ENCODE measurements around the gene IQGAP3. TPM values are rescaled to one million over a fixed set of nuclear protein-coding genes. Genes with fewer than 3 reads are reported as not detected.

IQGAP3 gene
- total and polyA plus RNA-seq, 3 experiments from 2014 or later, result 4.4 to 4.7 TPM; not detected in 1

DNA sequence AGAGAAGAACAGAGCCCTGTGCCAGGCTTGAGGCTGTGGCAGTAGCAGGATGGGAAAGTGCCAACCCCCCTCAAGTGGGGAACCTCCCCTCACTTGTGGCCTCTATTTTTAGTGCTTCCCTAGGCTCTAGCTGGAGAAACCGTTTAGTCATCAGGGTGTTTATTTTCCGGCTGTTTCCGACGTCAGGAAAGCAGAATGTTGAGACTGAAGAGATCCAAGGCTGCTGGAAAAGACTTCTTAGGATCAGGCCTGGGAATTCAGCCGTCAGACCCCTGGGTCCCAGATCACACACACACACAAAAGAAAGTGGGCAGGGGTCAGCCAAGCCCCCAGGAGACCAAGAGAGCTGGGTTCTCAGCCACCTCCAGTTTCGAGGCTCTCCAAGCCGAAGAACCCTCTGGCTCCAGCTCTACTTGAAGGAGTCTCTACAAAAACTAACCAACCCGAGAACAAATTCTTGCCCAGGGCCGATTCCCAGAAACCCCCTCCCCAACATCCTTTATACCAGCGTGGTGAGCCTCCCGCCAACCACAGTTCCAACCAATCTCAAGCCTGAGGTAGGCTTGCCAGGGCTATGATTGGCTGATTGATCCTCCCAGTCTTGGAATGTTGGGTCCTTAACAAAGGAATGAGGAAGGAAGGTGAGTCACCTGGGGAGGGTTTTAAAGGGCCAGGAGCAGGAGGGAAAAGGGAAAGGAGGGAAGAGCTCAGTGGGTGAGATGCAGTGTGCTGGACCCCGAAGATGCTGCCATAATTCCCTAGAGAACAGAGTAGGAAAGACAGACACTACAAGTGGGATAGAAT is 69.3 kb downstream of the IQGAP3 start:
- Histone ChIP-seq H3K27me3 (ENCODE audit: insufficient read depth, low read length, poor library complexity, severe bottlenecking) (no peaks in the 10 kb centered on the region), H3K4me3 (ENCODE audit: low read length) (peak overlapping the region; percentile 79), H3K36me3 (ENCODE audit: insufficient read depth, low read length) (no peaks in the 10 kb centered on the region), H3K27ac (ENCODE audit: low read depth, low read length) (peak overlapping the region; percentile 95), H3K9me3 (ENCODE audit: low read length) (no peaks in the 10 kb centered on the region), H3K4me1 (ENCODE audit: insufficient read depth, low read length) (peaks cover 69% of the 10 kb centered on the region)
- peak overlapping the region in 6 of 7 donors; percentile 12 to 98 (median 69) for H3K4me3 Mint-ChIP-seq
- H3K4me1 Mint-ChIP-seq, result peaks cover 69 to 73% (median 71%) of the 10 kb centered on the region in 3 donors
- POLR2A ChIA-PET, result interaction anchor here (0.5 to 2.7 kb wide), 4 partner anchors 22 to 143 kb away, joined by 3 to 29 read pairs (median 14); no protein-coding TSS in a partner anchor
- peaks cover 0 to 14% (median 0%) of the 10 kb centered on the region in 3 donors for H3K36me3 Mint-ChIP-seq
- no peak for DNase-seq
- H3K27ac Mint-ChIP-seq, result peak overlapping the region; percentile 98 to 100 (median 99)
- peaks cover 0 to 7% of the 10 kb centered on the region in 2 donors for H3K27me3 Mint-ChIP-seq
- CTCF ChIA-PET, result interaction anchor here (2.4 to 13.1 kb wide), 3 partner anchors 13 to 58 kb away, joined by 10 to 177 read pairs (median 62); no protein-coding TSS in a partner anchor
- peaks cover 0 to 2% (median 0%) of the 10 kb centered on the region in 5 donors for H3K9me3 Mint-ChIP-seq

DNA sequence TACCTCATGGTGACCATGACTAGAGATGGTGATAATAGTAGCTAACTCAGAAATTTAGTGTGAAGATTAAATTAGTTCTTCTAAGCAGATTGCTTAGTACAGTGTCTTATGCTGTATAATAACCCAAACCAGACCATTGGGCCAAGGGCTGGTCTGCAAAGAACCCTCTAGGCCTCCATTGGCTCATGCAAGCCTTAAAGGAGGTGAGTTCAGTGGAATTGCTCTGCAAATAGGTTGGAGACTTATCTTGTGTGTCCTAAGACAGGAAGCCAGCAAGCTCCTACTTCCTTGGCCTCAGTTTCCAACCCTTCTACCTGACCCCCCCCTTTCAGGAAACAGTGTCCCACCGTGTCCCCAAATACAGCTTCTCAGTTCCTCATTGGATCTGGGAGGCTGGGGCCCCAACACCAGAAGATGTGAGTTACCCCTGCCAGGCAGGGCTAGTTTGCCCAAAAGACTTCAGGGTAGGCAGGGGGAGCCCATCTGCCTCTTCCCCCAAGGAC is 69.9 kb downstream of the IQGAP3 start:
- H3K4me3 ChIP-seq (ENCODE audit: low read length), result peak overlapping the region; percentile 79
- H3K36me3 Mint-ChIP-seq, result peaks cover 0 to 17% (median 0%) of the 10 kb centered on the region in 3 donors
- peaks cover 70 to 73% (median 72%) of the 10 kb centered on the region in 3 donors for H3K4me1 Mint-ChIP-seq
- peaks cover 0 to 7% of the 10 kb centered on the region in 2 donors for H3K27me3 Mint-ChIP-seq
- ChIA-PET CTCF (interaction anchor here (1.3 to 13.1 kb wide), 10 partner anchors 8 to 122 kb away, joined by 5 to 177 read pairs (median 6); no protein-coding TSS in a partner anchor), POLR2A (interaction anchor here (1.2 to 2.7 kb wide), 3 partner anchors 22 to 80 kb away, joined by 4 to 29 read pairs (median 15); no protein-coding TSS in a partner anchor)
- peaks cover 70% of the 10 kb centered on the region for H3K4me1 ChIP-seq (ENCODE audit: insufficient read depth, low read length)
- peak overlapping the region; percentile 95 for H3K27ac ChIP-seq (ENCODE audit: low read depth, low read length)
- H3K36me3 ChIP-seq (ENCODE audit: insufficient read depth, low read length), result no peaks in the 10 kb centered on the region
- H3K9me3 Mint-ChIP-seq, result peaks cover 0 to 2% (median 0%) of the 10 kb centered on the region in 5 donors
- H3K27me3 ChIP-seq (ENCODE audit: insufficient read depth, low read length, poor library complexity, severe bottlenecking), result no peaks in the 10 kb centered on the region
- DNase-seq, result no peak
- H3K9me3 ChIP-seq (ENCODE audit: low read length), result no peaks in the 10 kb centered on the region
- H3K4me3 Mint-ChIP-seq, result peak overlapping the region; percentile 79 to 98 (median 82)
- H3K27ac Mint-ChIP-seq, result peak overlapping the region; percentile 97 to 100 (median 99)

DNA sequence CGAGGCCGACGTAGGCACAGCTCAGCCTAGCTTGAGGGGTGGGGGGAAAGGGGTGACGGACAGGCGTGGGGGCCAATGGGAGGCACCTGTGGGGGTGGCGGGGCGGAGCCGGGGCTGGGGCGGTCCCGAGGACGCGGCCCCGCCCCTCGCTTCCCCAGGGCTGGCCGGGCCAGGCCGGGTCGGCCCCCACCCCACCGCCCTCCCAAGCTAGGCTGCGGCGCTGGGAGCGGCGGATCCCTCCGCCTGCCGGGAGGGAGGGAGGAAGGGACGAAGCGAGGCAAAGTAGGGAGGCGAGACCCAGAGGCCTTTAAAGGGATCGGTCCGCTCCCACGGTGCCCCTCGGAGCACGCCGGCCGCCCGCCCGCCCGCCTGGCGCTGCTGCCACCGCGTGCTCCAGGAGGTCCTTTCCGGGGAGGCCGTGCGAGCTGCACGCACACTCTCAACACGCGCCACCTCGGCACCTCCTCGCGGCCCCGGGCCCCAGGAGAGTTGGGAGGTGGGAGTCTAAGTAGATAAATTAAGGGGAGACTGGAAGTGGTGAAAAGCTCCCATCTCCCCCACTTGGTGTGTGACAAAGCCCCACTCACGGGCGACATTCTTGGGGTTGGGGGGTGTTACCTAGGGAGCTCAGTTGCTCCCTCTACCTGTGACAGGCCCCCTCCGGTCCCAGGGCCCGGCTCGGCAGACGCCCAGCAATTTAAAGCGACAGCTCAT is 71.4 kb downstream of the IQGAP3 start:
- ChIA-PET POLR2A (interaction anchor here (0.5 to 3.7 kb wide), 22 partner anchors 10 to 458 kb away, joined by 3 to 49 read pairs (median 6); partner anchors contain the start of genes NAXE and SMG5), CTCF (interaction anchor here (0.7 to 13.1 kb wide), 27 partner anchors 9 to 191 kb away, joined by 3 to 177 read pairs (median 5); partner anchors contain the start of genes GPATCH4 and NAXE)
- peak overlapping the region; percentile 81 to 98 (median 93) for H3K4me3 Mint-ChIP-seq
- Histone ChIP-seq H3K36me3 (ENCODE audit: insufficient read depth, low read length) (no peaks in the 10 kb centered on the region), H3K4me3 (ENCODE audit: low read length) (peak overlapping the region; percentile 79), H3K9me3 (ENCODE audit: low read length) (no peaks in the 10 kb centered on the region), H3K27me3 (ENCODE audit: insufficient read depth, low read length, poor library complexity, severe bottlenecking) (no peaks in the 10 kb centered on the region), H3K27ac (ENCODE audit: low read depth, low read length) (peak overlapping the region; percentile 95), H3K4me1 (ENCODE audit: insufficient read depth, low read length) (peaks cover 77% of the 10 kb centered on the region)
- H3K9me3 Mint-ChIP-seq, result peaks cover 0 to 2% (median 0%) of the 10 kb centered on the region in 5 donors
- DNase-seq, result peak; percentile 90 to 97 (median 94)
- H3K27me3 Mint-ChIP-seq, result peaks cover 0 to 7% of the 10 kb centered on the region in 2 donors
- peaks cover 75 to 79% (median 78%) of the 10 kb centered on the region in 3 donors for H3K4me1 Mint-ChIP-seq
- H3K27ac Mint-ChIP-seq, result peak overlapping the region; percentile 98 to 100 (median 99)
- peaks cover 0 to 25% (median 1%) of the 10 kb centered on the region in 3 donors for H3K36me3 Mint-ChIP-seq

DNA sequence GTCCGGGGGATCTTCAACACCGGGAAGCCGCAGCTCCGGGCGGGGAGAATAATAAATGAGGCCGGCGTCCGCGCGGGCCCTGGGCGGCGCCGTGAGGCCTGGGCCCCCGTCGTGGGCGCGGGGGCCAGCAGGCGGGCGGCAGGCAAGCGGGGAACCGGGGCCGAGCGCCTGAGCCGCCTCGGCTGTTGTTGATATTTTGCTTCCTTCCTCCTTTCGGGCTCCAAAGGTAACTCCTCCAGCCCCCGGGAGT is 71.9 kb downstream of the IQGAP3 start, which contains the start of gene MEF2D:
TSS of gene MEF2D (minus strand) at position 233 of the 250 bp plus-strand sequence. CDS start 17,483 bp downstream, outside the sequence.
- POLR2A ChIA-PET, result interaction anchor here (0.5 to 3.7 kb wide), 12 partner anchors 10 to 457 kb away, joined by 3 to 49 read pairs (median 7); partner anchors contain the start of gene NAXE
- peak within 1 kb of the TSS; percentile 85 for H3K4me3 ChIP-seq (ENCODE audit: low read length)
- no peaks in the 10 kb centered on the region for H3K9me3 ChIP-seq (ENCODE audit: low read length)
- no peak for DNase-seq
- Mint-ChIP-seq H3K4me1 (peaks cover 75 to 79% (median 78%) of the 10 kb centered on the region in 3 donors), H3K27me3 (peaks cover 0 to 3% of the 10 kb centered on the region in 2 donors), H3K9me3 (peaks cover 0 to 2% (median 0%) of the 10 kb centered on the region in 5 donors), H3K4me3 (peak within 1 kb of the TSS; percentile 81 to 98 (median 93)), H3K27ac (peak within 1 kb of the TSS; percentile 98 to 100 (median 99)), H3K36me3 (peaks cover 0 to 30% (median 2%) of the 10 kb centered on the region in 3 donors)
- no peaks in the 10 kb centered on the region for H3K36me3 ChIP-seq (ENCODE audit: insufficient read depth, low read length)
- CTCF ChIA-PET, result interaction anchor here (0.7 to 13.1 kb wide), 18 partner anchors 10 to 191 kb away, joined by 3 to 177 read pairs (median 8); partner anchors contain the start of genes GPATCH4 and NAXE
- H3K27me3 ChIP-seq (ENCODE audit: insufficient read depth, low read length, poor library complexity, severe bottlenecking), result no peaks in the 10 kb centered on the region
- peak within 1 kb of the TSS; percentile 95 for H3K27ac ChIP-seq (ENCODE audit: low read depth, low read length)
- peaks cover 77% of the 10 kb centered on the region for H3K4me1 ChIP-seq (ENCODE audit: insufficient read depth, low read length)

DNA sequence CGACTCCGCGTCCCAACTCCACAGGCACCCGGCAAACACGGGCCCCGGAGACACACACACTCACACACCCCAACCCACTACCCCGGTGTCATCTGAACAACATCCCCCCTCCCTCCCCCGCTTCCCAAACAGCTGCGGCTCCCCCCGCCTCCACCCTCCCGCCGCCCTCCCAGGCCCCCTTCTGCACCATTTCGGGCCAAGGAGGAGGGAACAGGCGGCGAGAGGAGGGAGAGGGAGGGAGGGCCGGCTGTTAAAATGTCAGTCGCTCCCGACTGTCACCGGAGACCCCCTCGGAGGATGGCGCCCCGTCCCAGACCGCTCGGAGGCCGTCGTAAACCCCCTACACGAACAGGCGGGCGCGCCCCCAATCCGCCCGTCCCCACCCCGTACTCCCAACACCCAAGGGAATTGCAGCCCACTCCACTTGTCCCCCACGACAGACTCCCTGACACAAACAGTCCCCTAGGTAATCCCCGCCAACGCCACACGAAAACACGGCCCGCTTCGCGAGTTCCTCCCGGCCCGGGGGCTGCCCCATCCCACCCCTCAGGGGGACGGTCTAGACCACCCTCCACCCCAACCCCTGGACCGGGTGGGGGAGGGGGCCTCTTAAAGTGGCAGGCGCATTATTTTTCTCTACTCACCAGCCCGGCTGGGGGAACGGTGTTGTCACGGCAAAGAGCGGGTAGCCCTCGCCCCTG is 72.4 kb downstream of the IQGAP3 start:
- Mint-ChIP-seq H3K4me3 (peak overlapping the region; percentile 81 to 98 (median 93)), H3K4me1 (peaks cover 75 to 79% (median 78%) of the 10 kb centered on the region in 3 donors), H3K27ac (peak overlapping the region; percentile 85 to 100 (median 96)), H3K9me3 (peaks cover 0 to under 1% (median 0%) of the 10 kb centered on the region in 5 donors), H3K27me3 (peaks cover 0 to 1% of the 10 kb centered on the region in 2 donors), H3K36me3 (peaks cover 0 to 34% (median 2%) of the 10 kb centered on the region in 3 donors)
- H3K27ac ChIP-seq (ENCODE audit: low read depth, low read length), result peak overlapping the region; percentile 95
- peaks cover 2% of the 10 kb centered on the region for H3K36me3 ChIP-seq (ENCODE audit: insufficient read depth, low read length)
- DNase-seq, result peak in 4 of 5 donors; percentile 32 to 76 (median 49)
- peak overlapping the region; percentile 85 for H3K4me3 ChIP-seq (ENCODE audit: low read length)
- ChIA-PET POLR2A (interaction anchor here (0.6 to 3.7 kb wide), 16 partner anchors 9 to 1237 kb away, joined by 3 to 49 read pairs (median 6); partner anchors contain the start of gene NAXE), CTCF (interaction anchor here (1.0 to 13.1 kb wide), 15 partner anchors 10 to 192 kb away, joined by 3 to 177 read pairs (median 8); partner anchors contain the start of genes GPATCH4 and NAXE)
- H3K4me1 ChIP-seq (ENCODE audit: insufficient read depth, low read length), result peaks cover 80% of the 10 kb centered on the region
- no peaks in the 10 kb centered on the region for H3K27me3 ChIP-seq (ENCODE audit: insufficient read depth, low read length, poor library complexity, severe bottlenecking)
- no peaks in the 10 kb centered on the region for H3K9me3 ChIP-seq (ENCODE audit: low read length)

DNA sequence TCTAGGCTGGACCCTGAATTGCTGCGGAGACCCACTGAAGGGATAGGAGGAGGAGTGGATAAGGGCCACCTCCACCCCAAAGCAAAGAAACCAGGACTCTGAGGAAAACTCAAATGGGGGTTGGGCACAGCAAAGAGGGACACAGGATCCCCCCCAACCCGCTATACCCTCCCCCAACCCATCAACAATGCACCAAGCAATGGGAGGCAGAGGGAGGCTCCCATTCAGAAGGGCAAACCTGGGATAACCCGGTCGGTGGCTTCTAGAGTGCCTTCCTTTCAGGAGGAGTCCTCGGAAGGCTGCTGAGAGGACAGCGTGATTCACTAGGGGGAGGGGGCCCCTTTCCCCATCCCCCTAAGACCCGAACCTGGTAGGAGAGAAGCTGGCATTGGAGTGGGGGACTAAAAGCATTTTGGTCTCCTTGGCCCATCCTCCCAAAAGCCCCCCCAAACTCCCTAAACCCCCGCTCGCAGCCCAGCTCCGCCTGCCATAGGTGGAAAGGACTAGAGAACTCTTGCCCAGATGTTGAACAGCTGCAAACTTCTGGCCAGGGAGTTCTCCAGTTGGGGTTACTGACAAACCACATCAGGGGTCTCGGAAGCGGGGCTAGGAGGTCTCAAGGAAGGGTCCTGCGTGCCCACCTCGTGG is 73.0 kb downstream of the IQGAP3 start:
- Histone ChIP-seq H3K27me3 (ENCODE audit: insufficient read depth, low read length, poor library complexity, severe bottlenecking) (no peaks in the 10 kb centered on the region), H3K4me3 (ENCODE audit: low read length) (peak overlapping the region; percentile 85), H3K9me3 (ENCODE audit: low read length) (no peaks in the 10 kb centered on the region), H3K4me1 (ENCODE audit: insufficient read depth, low read length) (peaks cover 82% of the 10 kb centered on the region), H3K36me3 (ENCODE audit: insufficient read depth, low read length) (peaks cover 6% of the 10 kb centered on the region), H3K27ac (ENCODE audit: low read depth, low read length) (peak overlapping the region; percentile 60)
- ChIA-PET POLR2A (interaction anchor here (0.6 to 3.7 kb wide), 8 partner anchors 9 to 1236 kb away, joined by 3 to 49 read pairs (median 5); partner anchors contain the start of gene NAXE), CTCF (interaction anchor here (1.3 to 13.1 kb wide), 4 partner anchors 9 to 86 kb away, joined by 3 to 177 read pairs (median 42); no protein-coding TSS in a partner anchor)
- Mint-ChIP-seq H3K4me1 (peaks cover 78 to 80% (median 79%) of the 10 kb centered on the region in 3 donors), H3K4me3 (peak overlapping the region; percentile 81 to 98 (median 93)), H3K27me3 (peaks cover 0 to 1% of the 10 kb centered on the region in 2 donors), H3K9me3 (no peaks in the 10 kb centered on the region), H3K36me3 (peaks cover 0 to 38% (median 2%) of the 10 kb centered on the region in 3 donors), H3K27ac (peak overlapping the region; percentile 72 to 100 (median 90))
- DNase-seq, result no peak

Data from CD8-positive, alpha-beta memory T cell (primary cell).